IMR-90 (cell line): ENCODE measurements around the gene ARHGEF18. TPM values are rescaled to one million over a fixed set of nuclear protein-coding genes. Genes with fewer than 3 reads are reported as not detected.

Experiments used
- ATAC-seq: fragments of 200-7000 bp; cut with Tn5 transposase; 2 replicates; pipeline ENCODE4 v1.9.1; 2020; ENCODE audit warnings: low read depth, mild to moderate bottlenecking, moderate library complexity
- BruUV-seq: library from RNA; stranded (reverse); fragments of 400-500 nt; replicated peaks from 2 replicates; lab custom pipeline; 2021; lab: Mats Ljungman, UMichigan
- CTCF ChIA-PET: fragments of 300-600 bp; formaldehyde crosslinking; extraction: SDS; loops from one replicate; lab custom pipeline; 2021; ENCODE audit warnings: antibody characterized with exemption; lab: Yijun Ruan, JAX
- POLR2A ChIA-PET: fragments of 300-600 bp; sonication (Branson Sonifier 250); formaldehyde crosslinking; loops from one replicate; lab custom pipeline; 2022; ENCODE audit warnings: antibody characterized with exemption; ENCODE audit not compliant: unreplicated experiment; lab: Charles Lee
- DNase-seq: peaks from one replicate; pipeline ENCODE4 v3.0.0; 2013
- H2AFZ ChIP-seq: replicated peaks from 2 replicates; pipeline ENCODE3; 2013; ENCODE audit warnings: low read length, mild to moderate bottlenecking; ENCODE audit not compliant: poor library complexity
- H2AK5ac ChIP-seq: 2 replicates; pipeline ENCODE4 v1.6.1; 2013; ENCODE audit warnings: low read depth, low read length, inconsistent platforms
- H2AK9ac ChIP-seq: replicated peaks from 2 replicates; pipeline ENCODE3; 2013; ENCODE audit warnings: mild to moderate bottlenecking, low read depth, low read length, moderate library complexity; ENCODE audit not compliant: poor library complexity
- H2BK120ac ChIP-seq: 2 replicates; pipeline ENCODE4 v1.6.1; 2013; ENCODE audit warnings: low read depth, low read length, inconsistent platforms
- H2BK15ac ChIP-seq: 3 replicates; pipeline ENCODE4 v1.6.1; 2013; ENCODE audit warnings: low read depth, low read length, inconsistent platforms
- H2BK20ac ChIP-seq: 2 replicates; pipeline ENCODE4 v1.6.1; 2013; ENCODE audit warnings: low read depth, mild to moderate bottlenecking, inconsistent platforms, low read length, moderate library complexity
- H2BK5ac ChIP-seq: 2 replicates; pipeline ENCODE4 v1.6.1; 2013; ENCODE audit warnings: mild to moderate bottlenecking, low read depth, low read length, inconsistent platforms; ENCODE audit not compliant: poor library complexity, severe bottlenecking
- H3K14ac ChIP-seq: replicated peaks from 2 replicates; pipeline ENCODE4 v1.6.1; 2013; ENCODE audit warnings: low read depth, low read length, inconsistent platforms
- H3K18ac ChIP-seq: 2 replicates; pipeline ENCODE4 v1.6.1; 2013; ENCODE audit warnings: low read depth, low read length, control low read depth
- H3K23ac ChIP-seq: 2 replicates; pipeline ENCODE4 v1.6.1; 2013; ENCODE audit warnings: low read depth, low read length, inconsistent platforms
- H3K27ac ChIP-seq: 2 replicates; pipeline ENCODE4 v1.5.1; 2013; ENCODE audit warnings: mild to moderate bottlenecking, control low read depth, low read length; ENCODE audit not compliant: insufficient read depth
- H3K27me3 ChIP-seq: 2 replicates; pipeline ENCODE4 v1.6.1; 2013; ENCODE audit warnings: low read length; ENCODE audit not compliant: control insufficient read depth, insufficient read depth
- H3K36me3 ChIP-seq: 2 replicates; pipeline ENCODE4 v1.6.1; 2013; ENCODE audit warnings: low read length, mixed read lengths; ENCODE audit not compliant: control insufficient read depth, insufficient read depth
- H3K4ac ChIP-seq: 2 replicates; pipeline ENCODE4 v1.6.1; 2013; ENCODE audit warnings: low read depth, low read length, inconsistent platforms
- H3K4me1 ChIP-seq: 2 replicates; pipeline ENCODE4 v1.6.1; 2013; ENCODE audit warnings: low read length, mixed read lengths; ENCODE audit not compliant: control insufficient read depth, insufficient read depth
- H3K4me2 ChIP-seq: 2 replicates; pipeline ENCODE4 v1.6.1; 2013; ENCODE audit warnings: low read depth, mild to moderate bottlenecking, control low read depth, low read length, moderate library complexity
- H3K4me3 ChIP-seq: 2 replicates; pipeline ENCODE4 v1.5.1; 2013; ENCODE audit warnings: low read depth, mild to moderate bottlenecking, control low read depth, low read length, moderate library complexity; ENCODE audit not compliant: insufficient read depth
- H3K56ac ChIP-seq: 2 replicates; pipeline ENCODE4 v1.6.1; 2013; ENCODE audit warnings: low read length, inconsistent platforms; ENCODE audit not compliant: insufficient read depth; ENCODE audit errors: extremely low read depth
- H3K79me1 ChIP-seq, 2 experiments: 2 replicates each; pipeline ENCODE4 v1.6.1; 2013; ENCODE audit warnings: low read length in 2 of 2, inconsistent platforms in 1 of 2, low read depth in 1 of 2
- H3K9ac ChIP-seq: 2 replicates; pipeline ENCODE4 v1.6.1; 2013; ENCODE audit warnings: low read depth, low read length, control low read depth
- H3K9me1 ChIP-seq: 2 replicates; pipeline ENCODE4 v1.6.1; 2013; ENCODE audit warnings: low read length, inconsistent platforms; ENCODE audit not compliant: insufficient read depth
- H3K9me3 ChIP-seq: 2 replicates; pipeline ENCODE4 v1.6.1; 2013; ENCODE audit warnings: low read length; ENCODE audit not compliant: control insufficient read depth, insufficient read depth
- H4K20me1 ChIP-seq: 2 replicates; pipeline ENCODE4 v1.6.1; 2013; ENCODE audit warnings: low read length, inconsistent platforms; ENCODE audit not compliant: insufficient read depth
- H4K5ac ChIP-seq: 2 replicates; pipeline ENCODE4 v1.6.1; 2013; ENCODE audit warnings: mild to moderate bottlenecking, low read depth, low read length, control low read depth
- H4K8ac ChIP-seq, 2 experiments: 2 replicates each; pipeline ENCODE4 v1.6.1; 2013; ENCODE audit warnings: low read depth in 2 of 2, low read length in 2 of 2, control low read depth in 1 of 2, inconsistent platforms in 1 of 2
- H4K91ac ChIP-seq: 2 replicates; pipeline ENCODE4 v1.6.1; 2013; ENCODE audit warnings: low read depth, low read length, inconsistent platforms; ENCODE audit not compliant: insufficient read depth
- BHLHE40 ChIP-seq: fragments of 150-350 bp; IDR thresholded peaks from 2 replicates; pipeline ENCODE4 v1.6.1; 2016; ENCODE audit warnings: mild to moderate bottlenecking, low read depth, low read length
- CEBPB ChIP-seq: IDR thresholded peaks from 2 replicates; pipeline ENCODE4 v1.6.1; 2012; ENCODE audit warnings: low read depth, low read length, improper control_type of control experiment
- CHD1 ChIP-seq: IDR thresholded peaks from 2 replicates; pipeline ENCODE4 v1.6.1; 2012; ENCODE audit warnings: low read depth, low read length, improper control_type of control experiment
- CTCF ChIP-seq: conservative IDR thresholded peaks from 2 replicates; pipeline ENCODE4 v1.5.1; 2012; ENCODE audit warnings: mild to moderate bottlenecking, low read depth, low read length, improper control_type of control experiment
- ELK1 ChIP-seq: fragments of 150-350 bp; IDR thresholded peaks from 2 replicates; pipeline ENCODE4 v1.6.1; 2016; ENCODE audit warnings: low read depth, mild to moderate bottlenecking, low read length, moderate library complexity, borderline replicate concordance
- FOS ChIP-seq: fragments of 150-350 bp; IDR thresholded peaks from 2 replicates; pipeline ENCODE4 v1.6.1; 2016; ENCODE audit warnings: low read depth, low read length
- MAFK ChIP-seq: IDR thresholded peaks from 2 replicates; pipeline ENCODE4 v1.6.1; 2012; ENCODE audit warnings: low read depth, low read length, improper control_type of control experiment
- MAZ ChIP-seq: IDR thresholded peaks from 2 replicates; pipeline ENCODE4 v1.6.1; 2012; ENCODE audit warnings: low read depth, mild to moderate bottlenecking, low read length, improper control_type of control experiment, moderate library complexity, borderline replicate concordance
- POLR2A ChIP-seq: IDR thresholded peaks from 2 replicates; pipeline ENCODE4 v1.6.1; 2012; ENCODE audit warnings: mild to moderate bottlenecking, low read depth, low read length
- RAD21 ChIP-seq: IDR thresholded peaks from 2 replicates; pipeline ENCODE4 v1.6.1; 2012; ENCODE audit warnings: low read length, improper control_type of control experiment
- RCOR1 ChIP-seq: IDR thresholded peaks from 2 replicates; pipeline ENCODE4 v1.6.1; 2012; ENCODE audit warnings: mild to moderate bottlenecking, low read length, improper control_type of control experiment; ENCODE audit not compliant: insufficient replicate concordance
- RFX5 ChIP-seq: IDR thresholded peaks from 2 replicates; pipeline ENCODE4 v1.8.0; 2012; ENCODE audit warnings: low read depth, mild to moderate bottlenecking, low read length, moderate library complexity
- SMC3 ChIP-seq: fragments of 150-350 bp; IDR thresholded peaks from 2 replicates; pipeline ENCODE4 v1.6.1; 2016; ENCODE audit warnings: low read depth, mild to moderate bottlenecking, antibody characterized with exemption, low read length, moderate library complexity
- WGBS, 2 experiments: methylation state at CpG; one replicate each; pipeline versions ENCODE4 v1.1.5 to v1.1.7; 2013; ENCODE audit warnings: missing lambda C conversion rate in 2 of 2; ENCODE audit not compliant: insufficient read length in 1 of 2; ENCODE audit errors: extremely low coverage in 2 of 2; 5-methylcytosine and 5-hydroxymethylcytosine counted together
- dilution Hi-C: fragments of 300-500 bp; cut with HindIII; formaldehyde crosslinking; loops from one replicate; pipeline ENCODE4 v1.14.3; 2018; ENCODE audit warnings: low sequenced_read_pairs; ENCODE audit not compliant: unreplicated experiment
- in situ Hi-C: fragments of 300-500 bp; cut with MboI; formaldehyde crosslinking; loops from 3 replicates; pipeline ENCODE4 v1.14.3; 2019; ENCODE audit warnings: low sequenced_read_pairs, inconsistent platforms, mixed read lengths
- intact Hi-C: fragments of 100-400 bp; cut with micrococcal nuclease; formaldehyde crosslinking; loops from 2 replicates; pipeline ENCODE4 v1.10.0; 2022
- polyA plus RNA-seq, 3 experiments: library from polyadenylated mRNA; depleted of rRNA; stranded (reverse); fragments of >200 nt; gene quantifications; 2 replicates each; pipeline ENCODE4 v1.2.3, GENCODE V29; 2012; ENCODE audit warnings: low replicate concordance in 1 of 3
- total RNA-seq: library from RNA; depleted of rRNA; stranded (reverse); fragments of >200 nt; gene quantifications from 2 replicates; pipeline ENCODE4 v1.2.3, GENCODE V29; 2012
- TF ChIP-seq, protein P1 (sequence below): fragments of 150-350 bp; IDR thresholded peaks from 2 replicates; pipeline ENCODE4 v1.6.1; 2017; ENCODE audit warnings: mild to moderate bottlenecking, antibody characterized with exemption, low read length, low read depth

The ARHGEF18 gene
- total and polyA plus RNA-seq, 2 of the 4 experiments (the other 2 are of a cell fraction), result 11.6 to 12.4 TPM

DNA sequence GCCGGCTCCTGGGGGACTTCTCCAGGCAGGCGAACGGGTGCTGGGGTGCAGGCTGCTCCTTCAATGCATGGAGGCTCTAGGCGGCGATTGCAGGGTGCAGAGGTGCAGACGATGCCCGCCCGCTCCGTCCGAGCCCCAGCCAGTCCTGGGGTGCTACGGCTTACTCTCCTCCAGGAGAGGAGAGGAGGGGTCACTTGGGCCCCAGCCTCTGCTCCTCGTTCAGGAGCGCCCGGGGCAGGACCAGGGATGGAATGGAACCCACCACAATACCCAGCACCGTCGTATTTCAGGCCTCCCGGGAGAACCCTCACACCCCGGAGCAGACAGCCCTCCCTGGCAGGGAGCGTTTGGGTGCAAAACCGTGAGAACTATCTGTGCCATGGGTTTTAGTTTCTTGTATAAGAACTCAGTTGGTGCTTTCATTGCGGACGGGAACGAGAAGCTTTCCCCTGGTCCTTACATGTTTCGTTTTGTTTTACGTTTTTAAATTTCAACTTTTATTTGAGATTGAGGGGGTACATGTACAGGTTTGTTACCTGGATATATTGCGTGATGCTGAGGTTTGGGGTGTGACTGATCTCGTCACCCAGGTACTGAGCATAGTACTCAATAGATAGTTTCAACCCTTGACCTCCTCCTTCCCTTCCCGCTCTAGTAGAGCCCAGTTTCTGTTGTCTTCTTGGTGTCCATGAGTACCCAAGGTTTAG is 46.8 kb downstream of the ARHGEF18 start:
- Histone ChIP-seq H3K9me1 (peaks cover 2% of the 10 kb centered on the region; the same call in 1 of the 2 replicates), H3K4me3 (peak overlapping the region; percentile 86), H2BK15ac (no peak overlapping the region), H4K8ac (peak overlapping the region in 1 of 2 experiments; percentile 36; a peak in 2 of 4 replicates), H4K5ac (no peak overlapping the region), H3K9ac (peak overlapping the region; percentile 76), H3K23ac (peak overlapping the region; percentile 73; the same call in 1 of the 2 replicates), H3K36me3 (no peaks in the 10 kb centered on the region), H2AK5ac (0 out of 2 replicates have a peak overlapping the region, but pooled peaks have one; percentile 23), H3K56ac (no peak overlapping the region), H2AFZ (peak overlapping the region; percentile 95), H3K79me1 (peaks cover 20 to 42% of the 10 kb centered on the region in 2 experiments), H4K91ac (no peak overlapping the region), H2BK20ac (no peak overlapping the region), H3K18ac (no peak overlapping the region), H3K27ac (peak overlapping the region; percentile 43), H3K4ac (peak overlapping the region; percentile 30), H3K9me3 (no peaks in the 10 kb centered on the region), H3K4me2 (peak overlapping the region; percentile 99), H2BK5ac (no peak overlapping the region), H3K4me1 (peaks cover 6% of the 10 kb centered on the region), H3K14ac (peak overlapping the region; percentile 44), H4K20me1 (peaks cover 41% of the 10 kb centered on the region), H2BK120ac (no peak overlapping the region), H2AK9ac (peak overlapping the region; percentile 92), H3K27me3 (no peaks in the 10 kb centered on the region)
- BruUV-seq, result no TSS peak
- CTCF ChIA-PET, result interaction anchor here (0.6 kb wide), 1 partner anchor 139 kb away, joined by 4 read pairs; no protein-coding TSS in a partner anchor
- WGBS, 2 experiments, result 5% methylated on average over 4 of the region's 28 CpGs; no CpG with 5 or more reads in 1 of the 2 experiments
- in situ Hi-C loops, result no loop called here
- no peak for DNase-seq
- POLR2A ChIA-PET, result interaction anchor here (0.9 kb wide), 1 partner anchor 11 kb away, joined by 3 read pairs; no protein-coding TSS in a partner anchor
- TF ChIP-seq RFX5, result no peak
- no peak for TF ChIP-seq CTCF
- TF ChIP-seq MAFK, result no peak
- no peak for TF ChIP-seq POLR2A
- no peak for TF ChIP-seq RCOR1
- no peak for TF ChIP-seq RAD21
- TF ChIP-seq MAZ, result no peak
- no peak for TF ChIP-seq CHD1
- no peak for TF ChIP-seq ELK1
- TF ChIP-seq CEBPB, result no peak
- TF ChIP-seq SMC3, result no peak
- no peak for TF ChIP-seq FOS
- TF ChIP-seq BHLHE40, result no peak
- TF ChIP-seq, protein P1, sequence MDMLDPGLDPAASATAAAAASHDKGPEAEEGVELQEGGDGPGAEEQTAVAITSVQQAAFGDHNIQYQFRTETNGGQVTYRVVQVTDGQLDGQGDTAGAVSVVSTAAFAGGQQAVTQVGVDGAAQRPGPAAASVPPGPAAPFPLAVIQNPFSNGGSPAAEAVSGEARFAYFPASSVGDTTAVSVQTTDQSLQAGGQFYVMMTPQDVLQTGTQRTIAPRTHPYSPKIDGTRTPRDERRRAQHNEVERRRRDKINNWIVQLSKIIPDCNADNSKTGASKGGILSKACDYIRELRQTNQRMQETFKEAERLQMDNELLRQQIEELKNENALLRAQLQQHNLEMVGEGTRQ, result no peak
- dilution Hi-C loops, result no loop called here
- ATAC-seq, result peak; percentile 32
- intact Hi-C loops, result loop anchor here (5.0 kb wide), 2 partner anchors 122 to 137 kb away; partner anchors contain the start of gene ZNF358
